Muscle of leg (tissue), 11 donors: ENCODE data around the gene CD300C. TPM values are rescaled to one million over a fixed set of nuclear protein-coding genes. Genes with fewer than 3 reads are reported as not detected.

ENCODE experiments used
- DNase-seq: peaks from one replicate; pipeline ENCODE4 v3.0.0; 2013
- H3K27ac ChIP-seq: one replicate; pipeline ENCODE4 v1.5.1; 2013; ENCODE audit warnings: mild to moderate bottlenecking, low read length, control low read depth
- H3K27me3 ChIP-seq: one replicate; pipeline ENCODE4 v1.6.1; 2013; ENCODE audit warnings: low read length; ENCODE audit not compliant: control insufficient read depth, insufficient read depth
- H3K36me3 ChIP-seq: one replicate; pipeline ENCODE4 v1.6.1; 2013; ENCODE audit warnings: low read length; ENCODE audit not compliant: control insufficient read depth, insufficient read depth
- H3K4me1 ChIP-seq: one replicate; pipeline ENCODE4 v1.6.1; 2013; ENCODE audit warnings: low read length; ENCODE audit not compliant: control insufficient read depth, insufficient read depth
- H3K4me3 ChIP-seq: one replicate; pipeline ENCODE4 v1.5.1; 2013; ENCODE audit warnings: low read length, control low read depth
- H3K9me3 ChIP-seq: replicated peaks from 2 replicates; pipeline ENCODE4 v1.6.1; 2013; ENCODE audit warnings: low read depth, low read length; ENCODE audit not compliant: control insufficient read depth
- WGBS: methylation state at CpG from one replicate; pipeline ENCODE4 v1.1.5; 2013; ENCODE audit warnings: missing lambda C conversion rate; ENCODE audit not compliant: insufficient coverage; 5-methylcytosine and 5-hydroxymethylcytosine counted together
- polyA plus RNA-seq, 8 donors: library from polyadenylated mRNA; unstranded; fragments of 120-200 nt; gene quantifications; one replicate each; pipeline versions ENCODE4 v1.2.1 to v1.2.3, GENCODE V29; 2013; ENCODE audit warnings: inconsistent platforms in 1 of 8, low replicate concordance in 1 of 8; ENCODE audit not compliant: insufficient read length in 8 of 8, insufficient read depth in 1 of 8
- total RNA-seq: library from RNA; stranded (reverse); fragments of 120-200 nt; gene quantifications from one replicate; pipeline ENCODE4 v1.2.4, GENCODE V29; 2013

Gene CD300C
- total and polyA plus RNA-seq, 9 donors, result 0.29 to 0.75 (median 0.42) TPM

GRCh38 chr17:74491626-74492025 lies 54.3 kb downstream of the CD300C start:
- H3K27ac ChIP-seq, result no peak overlapping the region
- no peaks in the 10 kb centered on the region for H3K9me3 ChIP-seq
- H3K4me1 ChIP-seq, result no peaks in the 10 kb centered on the region
- DNase-seq, result no peak
- WGBS, result no CpG with 5 or more reads among the region's 7 CpGs
- no peaks in the 10 kb centered on the region for H3K36me3 ChIP-seq
- no peak overlapping the region for H3K4me3 ChIP-seq
- H3K27me3 ChIP-seq, result peaks cover 2% of the 10 kb centered on the region

Other genes with a start within 250 kb of the CD300C start
- gene KIF19, start 219.9 kb downstream of the CD300C start, total RNA-seq, result 1.6 TPM
- 1 to 10 TPM in 7 of 8 donors, under 1 TPM in 1; 0.74 to 2.5 (median 1.7) TPM for gene KIF19, start 219.9 kb downstream of the CD300C start, polyA plus RNA-seq
- gene BTBD17, start 184.2 kb downstream of the CD300C start, total RNA-seq, result not detected
- gene BTBD17, start 184.2 kb downstream of the CD300C start, polyA plus RNA-seq, result under 1 TPM in 6 of 8 donors, not detected in 2; 0.06 to 0.28 (median 0.11) TPM
- 0.04 TPM for gene GPR142, start 178.6 kb downstream of the CD300C start, total RNA-seq
- under 1 TPM in 6 of 8 donors, not detected in 2; 0.13 to 0.28 (median 0.20) TPM for gene GPR142, start 178.6 kb downstream of the CD300C start, polyA plus RNA-seq
- gene GPRC5C, start 114.0 kb downstream of the CD300C start, total RNA-seq, result 56.0 TPM
- 10 to 100 TPM; 16.2 to 37.5 (median 32.3) TPM for gene GPRC5C, start 114.0 kb downstream of the CD300C start, polyA plus RNA-seq
- gene CD300A, start 79.5 kb downstream of the CD300C start, total RNA-seq, result 2.5 TPM
- 1 to 10 TPM; 1.7 to 4.0 (median 2.4) TPM for gene CD300A, start 79.5 kb downstream of the CD300C start, polyA plus RNA-seq
- 0.04 TPM for gene CD300LB, start 14.6 kb downstream of the CD300C start, total RNA-seq
- gene CD300LB, start 14.6 kb downstream of the CD300C start, polyA plus RNA-seq, result under 1 TPM; 0.07 to 0.35 (median 0.19) TPM
- gene CD300H, start 21.4 kb upstream of the CD300C start, total RNA-seq, result not detected
- under 1 TPM in 2 of 8 donors, not detected in 6; 0.27 to 0.28 TPM for gene CD300H, start 21.4 kb upstream of the CD300C start, polyA plus RNA-seq
- not detected for gene CD300LD, start 46.2 kb upstream of the CD300C start, total RNA-seq
- gene CD300LD, start 46.2 kb upstream of the CD300C start, polyA plus RNA-seq, result not detected
- gene CD300E, start 77.6 kb upstream of the CD300C start, total RNA-seq, result 0.09 TPM
- gene CD300E, start 77.6 kb upstream of the CD300C start, polyA plus RNA-seq, result under 1 TPM; 0.07 to 0.49 (median 0.17) TPM
- gene CD300LF, start 166.8 kb upstream of the CD300C start, total RNA-seq, result 0.22 TPM
- gene CD300LF, start 166.8 kb upstream of the CD300C start, polyA plus RNA-seq, result under 1 TPM; 0.21 to 0.65 (median 0.47) TPM
- 0.53 TPM for gene RAB37, start 191.1 kb upstream of the CD300C start, total RNA-seq
- gene RAB37, start 191.1 kb upstream of the CD300C start, polyA plus RNA-seq, result 1 to 10 TPM in 5 of 8 donors, under 1 TPM in 3; 0.80 to 1.7 (median 1.1) TPM
- gene NHERF1, start 202.5 kb upstream of the CD300C start, total RNA-seq, result 3.5 TPM
- 10 to 100 TPM in 2 of 8 donors, 1 to 10 TPM in 6; 5.3 to 24.4 (median 8.2) TPM for gene NHERF1, start 202.5 kb upstream of the CD300C start, polyA plus RNA-seq
- gene NAT9, start 230.2 kb upstream of the CD300C start, total RNA-seq, result 34.0 TPM
- 10 to 100 TPM; 35.3 to 48.6 (median 37.7) TPM for gene NAT9, start 230.2 kb upstream of the CD300C start, polyA plus RNA-seq